Hepatic stellate cell (primary cell): Measurements from ENCODE around the gene VLDLR.
A peak's percentile ranks its signal among the peaks of the same experiment; 100 is the strongest.

ENCODE experiments used
- DNase-seq: peaks from one replicate; pipeline ENCODE4 v3.0.0; 2011; ENCODE audit warnings: low spot score

VLDLR gene

DNA sequence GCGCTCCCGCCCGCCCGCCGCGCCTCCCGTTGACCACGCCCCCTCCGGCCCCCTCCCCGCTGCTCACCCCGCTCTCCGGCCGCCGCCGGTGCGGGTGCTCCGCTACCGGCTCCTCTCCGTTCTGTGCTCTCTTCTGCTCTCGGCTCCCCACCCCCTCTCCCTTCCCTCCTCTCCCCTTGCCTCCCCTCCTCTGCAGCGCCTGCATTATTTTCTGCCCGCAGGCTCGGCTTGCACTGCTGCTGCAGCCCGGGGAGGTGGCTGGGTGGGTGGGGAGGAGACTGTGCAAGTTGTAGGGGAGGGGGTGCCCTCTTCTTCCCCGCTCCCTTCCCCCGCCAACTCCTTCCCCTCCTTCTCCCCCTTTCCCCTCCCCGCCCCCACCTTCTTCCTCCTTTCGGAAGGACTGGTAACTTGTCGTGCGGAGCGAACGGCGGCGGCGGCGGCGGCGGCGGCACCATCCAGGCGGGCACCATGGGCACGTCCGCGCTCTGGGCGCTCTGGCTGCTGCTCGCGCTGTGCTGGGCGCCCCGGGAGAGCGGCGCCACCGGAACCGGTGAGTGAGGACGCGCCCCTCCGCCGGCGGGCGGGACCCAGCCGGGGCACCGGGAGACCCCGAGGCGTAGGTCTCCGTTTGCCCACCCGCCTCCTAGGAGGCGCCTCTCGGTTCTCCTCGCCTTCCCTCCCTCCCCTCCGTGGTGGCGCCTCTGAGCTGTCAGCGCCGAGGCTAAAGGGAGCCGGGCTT is at the start of gene VLDLR:
VLDLR (plus strand) TSS at position 66 of the 739 bp plus-strand sequence; CDS start at position 469, 403 bp downstream.
- DNase-seq, result peak; percentile 22

DNA sequence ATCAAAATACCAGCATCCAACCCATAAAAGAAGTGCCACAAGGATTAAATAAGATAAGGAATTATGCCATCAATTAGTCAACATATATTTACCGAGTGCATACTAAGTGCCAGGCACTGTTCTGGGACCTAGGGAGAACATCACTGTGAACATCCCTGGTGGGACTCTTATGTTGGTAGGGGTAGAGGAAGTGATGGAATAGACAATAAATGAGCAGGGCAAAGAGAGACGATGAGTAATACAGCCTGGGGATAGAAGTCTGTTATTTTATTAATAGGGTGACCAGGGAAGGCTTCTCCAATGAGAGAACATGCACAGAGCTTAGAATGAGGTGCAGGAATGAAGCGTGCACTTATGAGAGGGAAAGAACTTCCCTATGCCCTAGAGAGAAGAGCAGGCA is 47.4 kb upstream of the VLDLR start:
- no peak for DNase-seq

DNA sequence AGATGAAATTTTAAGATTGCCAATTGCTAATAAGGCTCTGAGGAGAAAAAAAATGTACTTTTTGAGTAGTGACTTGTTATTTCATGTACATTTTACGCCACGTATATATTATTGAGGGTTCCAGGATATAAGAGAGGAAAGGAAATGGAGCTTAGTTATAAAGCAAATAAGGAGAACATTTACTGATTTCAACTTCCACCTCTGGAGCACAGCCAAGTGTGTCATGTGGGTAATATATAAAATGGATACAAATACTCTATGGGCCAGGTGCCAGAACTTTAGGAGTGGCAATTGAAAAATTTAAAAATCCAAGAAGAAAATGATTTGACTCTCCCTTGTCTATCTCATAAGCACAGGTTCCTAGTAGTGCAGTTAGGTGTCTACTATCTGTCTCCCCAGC is 45.0 kb upstream of the VLDLR start:
- DNase-seq, result no peak

DNA sequence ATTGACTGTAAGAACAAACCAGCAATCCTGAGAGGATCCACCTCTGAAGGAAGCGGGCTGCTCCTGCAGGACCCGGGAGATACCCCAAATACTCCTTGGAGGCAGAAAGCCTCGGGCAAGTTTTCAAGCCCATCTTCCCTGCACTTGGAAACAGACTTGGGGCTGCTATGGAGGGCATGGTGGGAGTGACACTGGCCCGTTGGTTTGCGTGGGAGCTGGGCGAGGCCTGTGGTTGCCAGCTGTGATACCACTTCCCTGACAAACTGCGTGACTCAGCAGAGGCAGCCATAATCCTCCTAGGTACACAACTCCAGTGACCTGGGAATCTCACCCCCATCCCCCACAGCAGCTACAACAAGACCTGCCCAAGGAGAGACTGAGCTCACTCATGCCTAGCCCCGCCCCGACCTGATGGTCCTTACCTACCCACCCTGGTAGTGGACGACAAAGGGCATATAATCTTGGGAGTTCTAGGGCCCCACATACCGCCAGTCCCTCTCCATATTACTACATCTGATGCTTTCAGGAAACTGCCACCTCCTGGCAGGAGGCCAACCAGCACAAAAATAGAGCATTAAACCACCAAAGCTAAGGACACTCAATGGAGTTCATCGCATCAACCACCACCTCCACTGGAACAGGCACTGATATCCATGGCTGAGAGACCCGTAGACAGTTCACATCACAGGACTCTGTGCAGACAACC is 38.1 kb upstream of the VLDLR start:
- DNase-seq, result no peak

DNA sequence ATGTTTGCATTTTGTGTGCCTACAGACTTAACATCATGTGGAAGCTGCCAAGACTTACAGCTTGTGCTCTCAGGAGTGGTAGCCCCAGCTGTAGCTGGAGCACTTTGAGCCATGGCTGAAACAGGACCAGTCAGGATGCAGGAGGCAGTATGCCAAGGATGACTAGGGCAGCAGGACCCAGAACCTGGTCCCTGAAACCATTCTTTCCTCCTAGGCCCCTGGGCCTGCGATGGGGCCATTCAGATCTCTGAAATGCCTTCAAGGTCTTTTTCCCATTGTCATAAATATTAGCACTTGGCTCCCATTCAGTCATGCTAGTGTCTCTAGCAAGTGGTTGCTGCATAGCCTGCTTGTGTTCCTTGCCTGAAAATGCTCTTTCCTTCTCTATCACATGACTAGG is 29.6 kb upstream of the VLDLR start:
- DNase-seq, result no peak

DNA sequence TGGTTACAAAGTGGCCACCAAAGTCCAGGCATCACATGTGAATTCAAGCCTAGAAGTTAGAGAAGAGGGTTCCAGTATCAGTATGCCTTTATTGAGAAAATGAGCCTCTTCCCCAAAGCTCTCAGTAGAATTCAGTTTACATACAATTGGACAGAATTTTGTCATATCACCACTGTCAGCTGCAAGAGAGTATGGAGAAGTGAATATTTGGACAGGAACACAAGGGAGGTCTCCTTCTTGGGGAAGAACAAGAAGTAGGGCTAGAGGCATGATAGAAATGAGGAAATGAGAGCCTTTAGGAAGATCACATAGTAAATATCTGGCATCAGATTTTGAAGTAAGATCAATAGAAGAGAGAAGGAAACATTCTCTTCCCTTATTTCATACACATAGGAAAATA is 27.8 kb upstream of the VLDLR start:
- no peak for DNase-seq

DNA sequence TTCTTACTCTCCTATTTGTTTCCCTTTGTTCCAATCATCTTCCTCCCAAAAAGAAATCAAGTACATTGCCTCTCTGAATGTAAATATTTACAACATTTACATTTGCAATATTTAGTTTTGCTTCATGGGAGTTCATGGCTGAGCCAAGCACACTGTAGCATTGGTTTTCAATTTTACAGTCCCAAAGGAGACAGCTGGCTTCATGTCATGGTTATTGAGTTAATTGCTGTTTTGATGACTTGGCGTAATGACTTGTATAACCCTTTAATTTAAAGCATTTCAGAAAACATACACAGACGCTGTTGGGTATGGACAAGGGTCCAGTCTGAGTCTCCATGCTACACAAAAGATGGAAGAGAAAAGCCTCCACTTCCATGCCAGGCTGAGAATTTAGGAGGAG is 25.6 kb upstream of the VLDLR start:
- DNase-seq, result no peak

DNA sequence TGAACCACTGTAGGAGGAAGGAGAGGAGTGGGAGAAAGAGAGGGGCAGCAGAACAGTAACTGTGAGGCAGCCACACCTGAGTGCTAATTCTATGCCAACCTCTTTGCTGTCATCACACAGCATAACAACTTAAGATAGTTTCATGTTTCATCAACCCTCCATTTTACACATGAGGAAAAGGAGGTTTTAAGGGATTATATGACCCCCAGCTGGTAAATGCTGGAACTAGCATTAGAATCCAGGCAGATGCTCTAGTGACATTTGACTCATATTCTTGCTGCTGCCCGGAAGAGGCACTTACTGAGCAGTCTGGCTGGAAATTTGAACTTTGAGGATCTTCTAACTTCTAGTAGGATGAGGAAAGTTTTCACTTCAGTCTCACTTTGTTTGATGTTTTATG is 24.1 kb upstream of the VLDLR start:
- no peak for DNase-seq

DNA sequence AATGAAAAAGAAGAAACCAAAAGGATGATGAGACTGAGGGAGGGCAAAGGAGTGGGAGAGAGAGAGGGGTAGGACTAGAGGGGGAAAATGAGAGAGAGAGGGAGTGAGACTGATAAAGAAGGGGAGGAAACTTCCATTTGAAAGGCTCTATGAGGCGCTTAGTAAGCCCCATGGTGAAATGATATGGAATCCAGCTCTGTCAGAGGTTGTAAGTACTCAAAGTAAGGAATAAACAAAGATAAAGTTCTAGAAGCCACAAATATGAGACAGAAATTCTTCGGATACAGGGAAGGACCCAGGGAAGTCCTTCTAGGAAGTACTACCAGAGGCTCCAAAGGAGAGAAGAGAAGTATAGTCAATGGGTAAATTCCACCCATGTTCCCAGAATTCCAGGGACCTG is 21.7 kb upstream of the VLDLR start:
- no peak for DNase-seq

DNA sequence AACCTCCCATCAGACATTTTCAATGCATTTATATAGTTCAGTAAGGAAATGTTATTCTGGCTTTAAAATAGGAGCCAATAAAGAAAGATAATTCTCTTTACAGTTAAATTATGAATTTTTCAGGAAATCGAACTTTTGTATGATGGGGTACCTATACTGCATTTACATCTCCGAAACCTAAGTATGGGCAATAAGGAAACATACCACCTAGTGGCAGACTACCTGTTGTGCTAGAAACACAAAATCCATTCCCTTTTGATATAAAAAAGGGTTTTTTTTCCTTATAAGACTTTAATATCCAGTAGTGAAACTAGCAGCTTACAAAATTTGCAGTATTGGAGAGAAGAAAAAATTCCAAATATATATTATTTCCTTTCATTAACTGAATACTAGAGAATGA is 21.3 kb upstream of the VLDLR start:
- no peak for DNase-seq

DNA sequence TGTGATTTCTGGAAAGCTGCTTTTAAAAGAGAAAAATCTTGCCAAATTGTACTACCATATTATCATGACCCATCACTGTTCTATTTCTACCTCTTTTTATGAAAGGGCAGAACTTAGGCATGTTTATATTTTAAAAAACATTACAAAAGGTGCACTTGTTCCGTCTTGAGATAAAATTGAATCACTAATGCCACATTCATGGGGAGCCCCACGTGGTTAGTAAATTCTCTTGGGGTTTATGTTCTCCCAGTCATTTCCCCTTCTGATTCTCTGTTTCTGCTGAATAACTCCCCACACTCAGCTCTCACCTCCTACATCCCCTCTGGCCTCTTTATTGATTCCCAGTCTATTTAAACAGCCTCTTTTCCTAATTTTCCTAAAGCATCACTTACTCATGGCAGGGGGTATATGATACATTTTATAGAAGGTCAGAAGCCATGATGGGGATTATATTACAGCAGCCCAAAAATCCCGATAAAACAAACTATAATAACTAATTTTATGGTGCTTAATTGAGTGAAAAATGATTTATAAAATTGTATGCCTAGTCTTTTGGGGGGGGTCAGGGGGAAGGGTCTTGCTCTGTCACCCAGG is 19.7 kb upstream of the VLDLR start:
- DNase-seq, result no peak

DNA sequence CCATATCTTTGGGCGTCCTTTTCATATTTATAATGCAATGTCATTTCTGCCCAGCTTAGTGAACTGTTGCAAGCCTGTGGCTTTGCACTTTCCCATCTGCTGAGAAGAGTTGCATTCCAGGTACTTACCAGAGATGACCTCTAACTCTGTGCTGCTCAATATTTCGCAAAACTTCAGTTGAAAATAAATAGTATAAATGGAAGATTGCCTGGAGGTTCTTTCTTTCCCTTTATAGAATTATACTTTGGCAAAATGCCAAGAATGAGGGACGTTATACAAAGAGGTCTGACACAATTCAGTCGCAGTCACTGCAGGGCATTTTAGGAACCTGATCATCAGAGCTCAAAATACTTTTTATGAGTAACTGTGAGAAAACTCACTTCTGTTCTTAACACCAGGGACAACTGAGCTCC is 18.9 kb upstream of the VLDLR start:
- DNase-seq, result no peak

DNA sequence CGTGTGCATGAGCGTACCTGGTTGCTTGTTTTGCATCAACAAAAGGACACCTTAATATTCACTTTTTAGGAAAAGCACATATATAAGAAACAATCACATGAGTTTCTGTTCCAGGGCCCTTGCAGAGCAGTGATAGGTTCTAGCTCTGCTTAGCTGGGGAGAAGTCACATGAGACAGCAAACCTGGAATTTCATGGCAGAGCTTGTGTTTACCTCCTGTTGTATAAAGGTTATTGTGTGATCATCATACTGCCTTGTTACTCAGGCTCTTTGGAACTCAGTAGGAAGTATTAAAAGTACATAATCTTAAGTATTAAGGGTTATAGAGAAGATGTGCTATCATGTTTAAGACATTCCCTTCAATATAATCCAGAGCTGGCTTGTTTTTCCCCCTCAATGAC is 18.0 kb upstream of the VLDLR start:
- DNase-seq, result no peak

DNA sequence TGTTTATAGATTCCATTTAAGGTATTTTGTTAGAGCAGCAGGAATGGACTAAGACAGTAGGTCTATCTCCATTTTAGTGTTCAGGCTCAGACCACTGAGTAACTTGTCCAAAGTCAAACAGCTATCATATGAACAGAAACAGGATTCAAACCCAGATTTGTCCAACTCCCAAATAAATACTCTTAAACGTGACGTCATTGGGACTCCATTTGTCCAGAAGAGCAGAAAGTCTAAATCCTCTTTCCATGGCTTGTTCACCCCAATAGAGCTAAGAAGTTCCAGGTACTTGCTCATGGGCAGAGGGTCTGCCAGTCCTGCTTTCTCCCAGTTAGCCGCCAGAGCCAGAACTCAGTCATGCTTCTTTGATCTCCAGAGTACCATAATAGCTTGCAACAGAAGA is 16.3 kb upstream of the VLDLR start:
- no peak for DNase-seq

DNA sequence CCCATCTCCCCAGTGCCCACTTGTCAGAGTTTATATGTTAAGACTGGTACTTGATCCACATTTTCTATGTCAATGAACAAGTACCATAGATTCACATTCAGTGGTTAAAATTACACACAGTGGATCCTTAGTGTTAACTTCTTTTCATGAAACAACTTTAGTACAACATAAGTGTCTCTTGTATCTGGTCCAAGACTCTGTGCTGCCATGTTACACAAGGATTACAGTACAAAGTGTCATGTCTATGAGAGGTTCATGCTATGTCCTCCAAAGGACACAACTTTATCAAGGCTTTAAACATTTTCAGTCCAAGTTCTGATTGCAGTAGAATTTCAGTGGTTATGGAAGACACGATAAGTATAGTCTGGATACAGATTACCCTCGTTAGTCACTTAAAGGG is 13.3 kb upstream of the VLDLR start:
- DNase-seq, result no peak

DNA sequence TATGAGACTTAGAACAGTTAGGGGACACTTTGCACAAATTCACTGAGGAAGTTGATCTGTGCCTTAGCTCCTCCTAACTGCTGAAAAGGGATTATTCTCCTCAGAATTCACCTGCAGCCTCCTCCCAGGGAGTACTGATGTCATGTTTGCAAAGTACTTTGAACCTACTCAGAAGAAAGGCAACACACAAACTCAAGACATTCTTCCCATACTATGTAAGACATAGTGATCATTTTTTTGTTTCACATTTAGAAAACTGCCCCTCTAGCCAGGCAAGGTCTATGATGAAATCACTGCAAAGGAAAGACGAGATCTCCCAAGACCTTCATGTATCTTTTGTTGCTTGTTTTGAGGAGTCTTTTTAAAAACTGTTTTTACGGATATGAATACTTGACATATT is 10.6 kb upstream of the VLDLR start:
- DNase-seq, result no peak

DNA sequence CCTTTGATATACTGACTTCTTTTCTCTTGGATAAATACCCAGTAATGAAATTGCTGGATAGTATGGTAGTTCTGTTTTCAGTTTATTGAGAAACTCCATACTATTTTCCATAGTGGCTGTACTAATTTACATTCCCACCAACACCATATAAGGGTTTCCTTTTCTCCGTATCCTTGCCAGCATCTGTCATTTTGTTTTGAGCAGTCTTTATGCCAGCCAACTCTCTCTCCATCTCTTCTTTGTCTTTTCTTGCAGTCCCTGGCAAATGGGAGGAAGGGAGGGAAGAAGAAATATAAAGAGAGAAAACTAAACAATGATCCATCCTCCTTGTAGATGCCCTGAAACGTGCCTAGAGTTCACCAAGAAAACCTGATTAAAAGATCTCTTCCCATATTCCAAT is 9.6 kb upstream of the VLDLR start:
- no peak for DNase-seq

DNA sequence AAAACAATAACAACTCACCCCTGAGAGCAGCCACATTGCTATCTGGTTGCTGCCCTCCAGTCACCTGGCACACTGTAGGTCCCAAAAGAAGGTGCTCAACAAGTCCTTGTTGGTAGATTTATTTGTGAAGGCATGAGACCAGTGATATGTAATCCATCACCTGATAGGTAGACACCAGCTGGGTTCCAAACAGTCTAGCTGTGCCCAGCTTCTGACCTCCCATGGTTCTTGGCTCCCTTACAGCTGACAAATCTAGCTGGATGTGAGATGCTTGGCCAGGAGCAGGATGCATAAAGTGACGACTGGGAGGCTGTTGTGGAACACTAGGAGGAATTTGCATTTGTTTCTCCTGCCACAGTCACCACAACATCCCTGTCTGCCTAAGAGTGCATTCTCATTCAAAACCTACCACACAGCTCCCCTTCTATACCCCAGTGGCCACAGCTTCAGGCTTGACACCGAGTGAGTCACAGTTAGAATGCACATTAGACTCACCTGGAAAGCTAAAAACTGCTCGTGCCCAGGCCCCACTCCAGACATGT is 7.8 kb upstream of the VLDLR start:
- DNase-seq, result no peak

DNA sequence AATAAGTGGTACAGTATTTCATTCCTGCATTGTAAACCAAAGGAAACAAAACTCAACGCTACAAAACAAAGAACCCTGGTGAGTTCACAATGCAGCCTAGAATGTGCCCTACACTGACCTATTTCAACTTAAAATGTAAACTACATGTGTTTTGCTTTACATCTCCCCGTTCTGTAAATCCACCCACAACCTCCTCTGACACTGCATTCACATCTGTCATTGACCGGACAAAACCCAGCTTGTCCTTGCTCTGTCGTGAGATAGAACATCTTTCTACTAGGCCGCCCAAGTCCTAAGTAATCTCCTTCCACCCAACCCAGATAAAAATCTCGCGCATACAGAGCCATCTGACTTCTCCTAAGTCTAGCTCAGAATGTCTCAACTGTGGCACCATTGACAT is 6.1 kb upstream of the VLDLR start:
- DNase-seq, result no peak

DNA sequence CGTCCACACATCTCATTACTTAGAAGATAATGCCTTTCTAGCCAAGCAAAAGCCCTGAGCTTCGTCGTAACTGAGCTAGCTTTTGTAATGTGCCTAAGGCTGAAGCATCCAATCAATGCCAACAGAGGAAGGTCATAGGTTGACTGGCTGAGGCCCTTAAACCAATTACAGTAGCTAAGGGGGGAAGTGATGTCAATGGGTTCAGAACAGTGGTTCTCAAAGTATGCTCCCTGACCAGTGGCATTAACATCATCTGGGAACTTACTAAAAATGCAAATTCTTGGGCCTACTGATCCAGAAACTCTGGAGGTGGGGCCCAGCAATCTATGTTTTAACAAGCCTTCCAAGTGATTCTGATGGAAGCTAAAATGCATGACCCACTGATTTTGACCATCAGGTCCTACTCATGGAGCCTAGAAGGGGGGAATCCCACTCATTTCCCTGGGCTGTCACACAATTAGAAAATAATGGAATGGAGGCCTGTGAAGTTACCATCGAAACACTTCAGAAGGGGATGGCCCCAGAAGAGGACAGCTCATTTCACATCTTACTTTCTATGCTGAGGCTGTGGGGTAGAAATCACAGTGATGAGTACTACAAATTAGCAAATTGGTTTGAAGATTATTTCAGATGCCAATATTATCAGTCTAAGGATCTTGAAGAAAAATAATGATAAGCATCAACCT is 4.8 kb upstream of the VLDLR start:
- no peak for DNase-seq

DNA sequence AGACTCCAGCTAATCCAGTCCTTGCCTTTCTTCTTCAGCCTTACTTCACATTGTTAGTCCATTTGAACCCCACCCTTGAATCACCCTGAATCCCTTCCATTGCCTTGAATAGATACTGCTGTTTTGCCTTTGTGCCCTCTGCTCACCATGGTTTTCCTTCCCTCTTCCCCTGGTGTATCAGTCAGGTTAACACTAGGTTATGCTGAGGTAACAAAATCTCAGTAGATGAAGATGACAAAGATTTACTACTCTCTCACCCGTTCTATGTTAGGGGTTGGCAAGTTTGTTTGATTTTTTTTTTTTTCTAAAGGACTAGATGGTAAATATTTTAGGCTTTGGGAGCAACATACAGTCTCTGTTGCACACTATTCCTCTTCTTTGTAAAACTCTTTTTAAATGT is 3.3 kb upstream of the VLDLR start:
- no peak for DNase-seq

DNA sequence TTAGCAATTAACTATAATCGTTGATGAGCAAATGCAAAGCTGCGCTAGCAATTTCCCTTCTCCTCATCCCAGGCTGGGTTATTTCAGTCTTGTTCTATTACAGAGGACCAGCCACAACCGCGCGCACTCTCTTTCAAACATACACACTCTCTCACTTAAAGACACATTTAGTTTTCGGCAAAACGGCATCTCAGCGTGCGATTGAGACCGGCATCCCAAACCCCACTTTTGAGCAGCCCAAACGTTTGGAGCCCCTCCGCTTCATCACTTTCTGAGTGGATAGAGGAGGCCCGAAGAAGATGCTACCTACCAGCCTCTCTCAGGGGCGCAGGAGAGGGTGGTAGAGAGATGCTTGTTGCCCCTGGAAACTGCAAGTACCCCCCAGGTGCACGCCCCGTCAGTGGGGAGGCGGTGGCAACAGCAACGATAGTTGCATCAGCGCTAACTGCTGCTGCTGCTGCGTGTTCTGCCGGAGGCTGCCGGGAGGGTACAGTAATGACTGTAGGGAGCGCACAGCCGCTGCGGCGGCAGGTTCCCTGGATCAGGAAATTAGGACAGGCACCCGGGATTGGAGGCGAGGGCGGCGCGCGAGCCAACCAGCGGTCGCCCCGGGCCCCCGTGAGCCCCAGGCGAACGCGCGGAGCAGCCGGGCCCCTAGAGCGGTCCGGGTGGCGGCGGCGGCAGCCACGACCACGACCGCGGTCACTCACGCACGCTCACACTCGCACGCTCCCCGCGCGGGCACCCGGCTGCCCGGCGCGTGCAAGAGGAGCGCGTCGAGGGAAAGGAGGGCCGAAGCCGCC is 467 bp upstream of the VLDLR start:
- peak; percentile 78 for DNase-seq
